Neural cell (in vitro differentiated cells): ENCODE results near the gene ARHGEF38.

Source experiments
- CTCF ChIP-seq: fragments of 450-650 bp; IDR thresholded peaks from 2 replicates; pipeline ENCODE4 v1.5.1; 2014; ENCODE audit warnings: antibody characterized with exemption, mild to moderate bottlenecking, moderate library complexity; ENCODE audit not compliant: poor library complexity, severe bottlenecking
- EP300 ChIP-seq: fragments of 450-650 bp; conservative IDR thresholded peaks from 2 replicates; pipeline ENCODE4 v1.6.1; 2014; ENCODE audit warnings: antibody characterized with exemption, mild to moderate bottlenecking, moderate library complexity; ENCODE audit not compliant: poor library complexity, severe bottlenecking
- EZH2 ChIP-seq: fragments of 200-600, 300-800 bp; shearing (Covaris generic), sonication (generic); IDR thresholded peaks from 2 replicates; pipeline ENCODE4 v1.6.1; 2014; ENCODE audit warnings: antibody characterized with exemption, low read length, borderline replicate concordance, mild to moderate bottlenecking; ENCODE audit not compliant: insufficient read depth, poor library complexity, severe bottlenecking
- MXI1 ChIP-seq: fragments of 450-650 bp; conservative IDR thresholded peaks from 2 replicates; pipeline ENCODE4 v1.6.1; 2014; ENCODE audit warnings: antibody characterized with exemption, mild to moderate bottlenecking; ENCODE audit not compliant: poor library complexity, severe bottlenecking
- POLR2AphosphoS5 ChIP-seq: IDR thresholded peaks from 2 replicates; pipeline ENCODE4 v1.6.1; 2012
- RAD21 ChIP-seq: fragments of 450-650 bp; conservative IDR thresholded peaks from 2 replicates; pipeline ENCODE4 v1.6.1; 2014; ENCODE audit warnings: antibody characterized with exemption, mild to moderate bottlenecking, moderate library complexity
- TAF1 ChIP-seq: IDR thresholded peaks from 2 replicates; pipeline ENCODE4 v1.6.1; 2012; ENCODE audit warnings: low read depth
- TF ChIP-seq, protein P1 (sequence below): IDR thresholded peaks from 2 replicates; pipeline ENCODE4 v1.6.1; 2012; ENCODE audit warnings: borderline replicate concordance

- TF ChIP-seq CTCF (no peak), TAF1 (no peak), EP300 (no peak), EZH2 (no peak), MXI1 (no peak), POLR2AphosphoS5 (no peak), RAD21 (no peak)
- TF ChIP-seq, protein P1, sequence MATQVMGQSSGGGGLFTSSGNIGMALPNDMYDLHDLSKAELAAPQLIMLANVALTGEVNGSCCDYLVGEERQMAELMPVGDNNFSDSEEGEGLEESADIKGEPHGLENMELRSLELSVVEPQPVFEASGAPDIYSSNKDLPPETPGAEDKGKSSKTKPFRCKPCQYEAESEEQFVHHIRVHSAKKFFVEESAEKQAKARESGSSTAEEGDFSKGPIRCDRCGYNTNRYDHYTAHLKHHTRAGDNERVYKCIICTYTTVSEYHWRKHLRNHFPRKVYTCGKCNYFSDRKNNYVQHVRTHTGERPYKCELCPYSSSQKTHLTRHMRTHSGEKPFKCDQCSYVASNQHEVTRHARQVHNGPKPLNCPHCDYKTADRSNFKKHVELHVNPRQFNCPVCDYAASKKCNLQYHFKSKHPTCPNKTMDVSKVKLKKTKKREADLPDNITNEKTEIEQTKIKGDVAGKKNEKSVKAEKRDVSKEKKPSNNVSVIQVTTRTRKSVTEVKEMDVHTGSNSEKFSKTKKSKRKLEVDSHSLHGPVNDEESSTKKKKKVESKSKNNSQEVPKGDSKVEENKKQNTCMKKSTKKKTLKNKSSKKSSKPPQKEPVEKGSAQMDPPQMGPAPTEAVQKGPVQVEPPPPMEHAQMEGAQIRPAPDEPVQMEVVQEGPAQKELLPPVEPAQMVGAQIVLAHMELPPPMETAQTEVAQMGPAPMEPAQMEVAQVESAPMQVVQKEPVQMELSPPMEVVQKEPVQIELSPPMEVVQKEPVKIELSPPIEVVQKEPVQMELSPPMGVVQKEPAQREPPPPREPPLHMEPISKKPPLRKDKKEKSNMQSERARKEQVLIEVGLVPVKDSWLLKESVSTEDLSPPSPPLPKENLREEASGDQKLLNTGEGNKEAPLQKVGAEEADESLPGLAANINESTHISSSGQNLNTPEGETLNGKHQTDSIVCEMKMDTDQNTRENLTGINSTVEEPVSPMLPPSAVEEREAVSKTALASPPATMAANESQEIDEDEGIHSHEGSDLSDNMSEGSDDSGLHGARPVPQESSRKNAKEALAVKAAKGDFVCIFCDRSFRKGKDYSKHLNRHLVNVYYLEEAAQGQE: no peak
Measured at GRCh38 chr4:105719204-105719603, 166.8 kb downstream of the ARHGEF38 start.
